IMR-90 (cell line): ENCODE measurements around the gene AGMO. TPM values are rescaled to one million over a fixed set of nuclear protein-coding genes. Genes with fewer than 3 reads are reported as not detected.

Experiments used
- ATAC-seq: fragments of 200-7000 bp; cut with Tn5 transposase; 2 replicates; pipeline ENCODE4 v1.9.1; 2020; ENCODE audit warnings: low read depth, mild to moderate bottlenecking, moderate library complexity
- BruUV-seq: library from RNA; stranded (reverse); fragments of 400-500 nt; replicated peaks from 2 replicates; lab custom pipeline; 2021; lab: Mats Ljungman, UMichigan
- CTCF ChIA-PET: fragments of 300-600 bp; formaldehyde crosslinking; extraction: SDS; loops from one replicate; lab custom pipeline; 2021; ENCODE audit warnings: antibody characterized with exemption; lab: Yijun Ruan, JAX
- POLR2A ChIA-PET: fragments of 300-600 bp; sonication (Branson Sonifier 250); formaldehyde crosslinking; loops from one replicate; lab custom pipeline; 2022; ENCODE audit warnings: antibody characterized with exemption; ENCODE audit not compliant: unreplicated experiment; lab: Charles Lee
- DNase-seq: peaks from one replicate; pipeline ENCODE4 v3.0.0; 2013
- H2AFZ ChIP-seq: replicated peaks from 2 replicates; pipeline ENCODE3; 2013; ENCODE audit warnings: low read length, mild to moderate bottlenecking; ENCODE audit not compliant: poor library complexity
- H2AK5ac ChIP-seq: 2 replicates; pipeline ENCODE4 v1.6.1; 2013; ENCODE audit warnings: low read depth, low read length, inconsistent platforms
- H2AK9ac ChIP-seq: replicated peaks from 2 replicates; pipeline ENCODE3; 2013; ENCODE audit warnings: mild to moderate bottlenecking, low read depth, low read length, moderate library complexity; ENCODE audit not compliant: poor library complexity
- H2BK120ac ChIP-seq: 2 replicates; pipeline ENCODE4 v1.6.1; 2013; ENCODE audit warnings: low read depth, low read length, inconsistent platforms
- H2BK15ac ChIP-seq: 3 replicates; pipeline ENCODE4 v1.6.1; 2013; ENCODE audit warnings: low read depth, low read length, inconsistent platforms
- H2BK20ac ChIP-seq: 2 replicates; pipeline ENCODE4 v1.6.1; 2013; ENCODE audit warnings: low read depth, mild to moderate bottlenecking, inconsistent platforms, low read length, moderate library complexity
- H2BK5ac ChIP-seq: 2 replicates; pipeline ENCODE4 v1.6.1; 2013; ENCODE audit warnings: mild to moderate bottlenecking, low read depth, low read length, inconsistent platforms; ENCODE audit not compliant: poor library complexity, severe bottlenecking
- H3K14ac ChIP-seq: replicated peaks from 2 replicates; pipeline ENCODE4 v1.6.1; 2013; ENCODE audit warnings: low read depth, low read length, inconsistent platforms
- H3K18ac ChIP-seq: 2 replicates; pipeline ENCODE4 v1.6.1; 2013; ENCODE audit warnings: low read depth, low read length, control low read depth
- H3K23ac ChIP-seq: 2 replicates; pipeline ENCODE4 v1.6.1; 2013; ENCODE audit warnings: low read depth, low read length, inconsistent platforms
- H3K27ac ChIP-seq: 2 replicates; pipeline ENCODE4 v1.5.1; 2013; ENCODE audit warnings: mild to moderate bottlenecking, control low read depth, low read length; ENCODE audit not compliant: insufficient read depth
- H3K27me3 ChIP-seq: 2 replicates; pipeline ENCODE4 v1.6.1; 2013; ENCODE audit warnings: low read length; ENCODE audit not compliant: control insufficient read depth, insufficient read depth
- H3K36me3 ChIP-seq: 2 replicates; pipeline ENCODE4 v1.6.1; 2013; ENCODE audit warnings: low read length, mixed read lengths; ENCODE audit not compliant: control insufficient read depth, insufficient read depth
- H3K4ac ChIP-seq: 2 replicates; pipeline ENCODE4 v1.6.1; 2013; ENCODE audit warnings: low read depth, low read length, inconsistent platforms
- H3K4me1 ChIP-seq: 2 replicates; pipeline ENCODE4 v1.6.1; 2013; ENCODE audit warnings: low read length, mixed read lengths; ENCODE audit not compliant: control insufficient read depth, insufficient read depth
- H3K4me2 ChIP-seq: 2 replicates; pipeline ENCODE4 v1.6.1; 2013; ENCODE audit warnings: low read depth, mild to moderate bottlenecking, control low read depth, low read length, moderate library complexity
- H3K4me3 ChIP-seq: 2 replicates; pipeline ENCODE4 v1.5.1; 2013; ENCODE audit warnings: low read depth, mild to moderate bottlenecking, control low read depth, low read length, moderate library complexity; ENCODE audit not compliant: insufficient read depth
- H3K56ac ChIP-seq: 2 replicates; pipeline ENCODE4 v1.6.1; 2013; ENCODE audit warnings: low read length, inconsistent platforms; ENCODE audit not compliant: insufficient read depth; ENCODE audit errors: extremely low read depth
- H3K79me1 ChIP-seq, 2 experiments: 2 replicates each; pipeline ENCODE4 v1.6.1; 2013; ENCODE audit warnings: low read length in 2 of 2, inconsistent platforms in 1 of 2, low read depth in 1 of 2
- H3K9ac ChIP-seq: 2 replicates; pipeline ENCODE4 v1.6.1; 2013; ENCODE audit warnings: low read depth, low read length, control low read depth
- H3K9me1 ChIP-seq: 2 replicates; pipeline ENCODE4 v1.6.1; 2013; ENCODE audit warnings: low read length, inconsistent platforms; ENCODE audit not compliant: insufficient read depth
- H3K9me3 ChIP-seq: 2 replicates; pipeline ENCODE4 v1.6.1; 2013; ENCODE audit warnings: low read length; ENCODE audit not compliant: control insufficient read depth, insufficient read depth
- H4K20me1 ChIP-seq: 2 replicates; pipeline ENCODE4 v1.6.1; 2013; ENCODE audit warnings: low read length, inconsistent platforms; ENCODE audit not compliant: insufficient read depth
- H4K5ac ChIP-seq: 2 replicates; pipeline ENCODE4 v1.6.1; 2013; ENCODE audit warnings: mild to moderate bottlenecking, low read depth, low read length, control low read depth
- H4K8ac ChIP-seq, 2 experiments: 2 replicates each; pipeline ENCODE4 v1.6.1; 2013; ENCODE audit warnings: low read depth in 2 of 2, low read length in 2 of 2, control low read depth in 1 of 2, inconsistent platforms in 1 of 2
- H4K91ac ChIP-seq: 2 replicates; pipeline ENCODE4 v1.6.1; 2013; ENCODE audit warnings: low read depth, low read length, inconsistent platforms; ENCODE audit not compliant: insufficient read depth
- CEBPB ChIP-seq: IDR thresholded peaks from 2 replicates; pipeline ENCODE4 v1.6.1; 2012; ENCODE audit warnings: low read depth, low read length, improper control_type of control experiment
- FOS ChIP-seq: fragments of 150-350 bp; IDR thresholded peaks from 2 replicates; pipeline ENCODE4 v1.6.1; 2016; ENCODE audit warnings: low read depth, low read length
- MAZ ChIP-seq: IDR thresholded peaks from 2 replicates; pipeline ENCODE4 v1.6.1; 2012; ENCODE audit warnings: low read depth, mild to moderate bottlenecking, low read length, improper control_type of control experiment, moderate library complexity, borderline replicate concordance
- POLR2A ChIP-seq: IDR thresholded peaks from 2 replicates; pipeline ENCODE4 v1.6.1; 2012; ENCODE audit warnings: mild to moderate bottlenecking, low read depth, low read length
- RAD21 ChIP-seq: IDR thresholded peaks from 2 replicates; pipeline ENCODE4 v1.6.1; 2012; ENCODE audit warnings: low read length, improper control_type of control experiment
- RFX5 ChIP-seq: IDR thresholded peaks from 2 replicates; pipeline ENCODE4 v1.8.0; 2012; ENCODE audit warnings: low read depth, mild to moderate bottlenecking, low read length, moderate library complexity
- WGBS, 2 experiments: methylation state at CpG; one replicate each; pipeline versions ENCODE4 v1.1.5 to v1.1.7; 2013; ENCODE audit warnings: missing lambda C conversion rate in 2 of 2; ENCODE audit not compliant: insufficient read length in 1 of 2; ENCODE audit errors: extremely low coverage in 2 of 2; 5-methylcytosine and 5-hydroxymethylcytosine counted together
- dilution Hi-C: fragments of 300-500 bp; cut with HindIII; formaldehyde crosslinking; loops from one replicate; pipeline ENCODE4 v1.14.3; 2018; ENCODE audit warnings: low sequenced_read_pairs; ENCODE audit not compliant: unreplicated experiment
- in situ Hi-C: fragments of 300-500 bp; cut with MboI; formaldehyde crosslinking; loops from 3 replicates; pipeline ENCODE4 v1.14.3; 2019; ENCODE audit warnings: low sequenced_read_pairs, inconsistent platforms, mixed read lengths
- intact Hi-C: fragments of 100-400 bp; cut with micrococcal nuclease; formaldehyde crosslinking; loops from 2 replicates; pipeline ENCODE4 v1.10.0; 2022
- polyA plus RNA-seq, 3 experiments: library from polyadenylated mRNA; depleted of rRNA; stranded (reverse); fragments of >200 nt; gene quantifications; 2 replicates each; pipeline ENCODE4 v1.2.3, GENCODE V29; 2012; ENCODE audit warnings: low replicate concordance in 1 of 3
- total RNA-seq: library from RNA; depleted of rRNA; stranded (reverse); fragments of >200 nt; gene quantifications from 2 replicates; pipeline ENCODE4 v1.2.3, GENCODE V29; 2012

The AGMO gene
- total and polyA plus RNA-seq, 2 of the 4 experiments (the other 2 are of a cell fraction) = not detected

- H3K9me3 ChIP-seq = no peaks in the 10 kb centered on the region
- no peak overlapping the region for H2AFZ ChIP-seq
- no peak overlapping the region for H3K4me2 ChIP-seq
- dilution Hi-C loops (no loop called here), in situ Hi-C loops (no loop called here), intact Hi-C loops (no loop called here)
- ATAC-seq (no peak), DNase-seq (no peak)
- no peak overlapping the region for H3K23ac ChIP-seq
- H3K14ac ChIP-seq = no peak overlapping the region
- H3K9me1 ChIP-seq = no peaks in the 10 kb centered on the region
- H2BK5ac ChIP-seq = no peak overlapping the region
- H2BK20ac ChIP-seq = no peak overlapping the region
- no peaks in the 10 kb centered on the region for H3K4me1 ChIP-seq
- no TSS peak for BruUV-seq
- H2BK120ac ChIP-seq = no peak overlapping the region
- H4K91ac ChIP-seq = no peak overlapping the region
- no peak overlapping the region for H4K5ac ChIP-seq
- WGBS, 2 experiments = no CpG with 5 or more reads among the region's 1 CpG
- no peaks in the 10 kb centered on the region for H3K36me3 ChIP-seq
- H3K9ac ChIP-seq = no peak overlapping the region
- no peak overlapping the region for H2AK9ac ChIP-seq
- TF ChIP-seq FOS (no peak), RAD21 (no peak), POLR2A (no peak), RFX5 (no peak), MAZ (no peak), CEBPB (no peak)
- CTCF ChIA-PET = interaction anchor here (0.7 to 0.8 kb wide), 2 partner anchors 17 to 127 kb away, joined by 3 read pairs; no protein-coding TSS in a partner anchor
- no peaks in the 10 kb centered on the region for H3K79me1 ChIP-seq
- no peak overlapping the region for H2AK5ac ChIP-seq
- H4K8ac ChIP-seq = no peak overlapping the region
- no peak overlapping the region for H3K56ac ChIP-seq
- no peak overlapping the region for H3K4ac ChIP-seq
- POLR2A ChIA-PET = interaction anchor here (0.6 kb wide), 1 partner anchor 29 kb away, joined by 3 read pairs; no protein-coding TSS in a partner anchor
- no peak overlapping the region for H3K18ac ChIP-seq
- no peak overlapping the region for H3K27ac ChIP-seq
- H4K20me1 ChIP-seq = no peaks in the 10 kb centered on the region
- no peak overlapping the region for H2BK15ac ChIP-seq
- no peak overlapping the region for H3K4me3 ChIP-seq
- H3K27me3 ChIP-seq = no peaks in the 10 kb centered on the region
Measured at GRCh38 chr7:15560968-15561367, 847 bp downstream of the AGMO start.
